NCI-H226 (cell line): ENCODE data around the gene BPIFB4.
A peak's percentile ranks its signal among the peaks of the same experiment; 100 is the strongest.
"Not testable (repeated sequence)": the region's sequence is repeated elsewhere in the genome, so short reads cannot be mapped to it uniquely, and the experiment has no call there.

ENCODE experiments used
- DNase-seq: peaks from one replicate; pipeline ENCODE4 v3.0.0-alpha.2; 2015

The BPIFB4 gene

DNA sequence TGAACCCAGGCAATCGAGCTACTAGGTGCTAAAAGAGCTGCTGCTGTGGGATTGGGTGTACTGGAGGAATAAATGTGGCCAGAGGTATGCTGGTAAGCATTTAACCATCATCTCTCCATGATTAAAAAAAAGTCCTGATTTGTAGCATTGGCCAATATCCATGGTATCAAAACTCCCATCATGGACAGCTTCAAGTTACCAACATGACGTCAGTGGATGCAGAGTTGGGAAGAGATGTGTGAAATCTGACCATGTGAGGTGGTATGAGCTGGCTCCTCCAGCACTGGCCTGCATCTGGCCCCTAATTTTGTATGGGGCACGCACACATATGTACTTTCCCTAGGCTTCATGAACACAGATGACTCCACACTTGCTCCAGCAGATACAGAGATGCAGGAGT, 11.7 kb downstream of the BPIFB4 start:
- DNase-seq: no peak

DNA sequence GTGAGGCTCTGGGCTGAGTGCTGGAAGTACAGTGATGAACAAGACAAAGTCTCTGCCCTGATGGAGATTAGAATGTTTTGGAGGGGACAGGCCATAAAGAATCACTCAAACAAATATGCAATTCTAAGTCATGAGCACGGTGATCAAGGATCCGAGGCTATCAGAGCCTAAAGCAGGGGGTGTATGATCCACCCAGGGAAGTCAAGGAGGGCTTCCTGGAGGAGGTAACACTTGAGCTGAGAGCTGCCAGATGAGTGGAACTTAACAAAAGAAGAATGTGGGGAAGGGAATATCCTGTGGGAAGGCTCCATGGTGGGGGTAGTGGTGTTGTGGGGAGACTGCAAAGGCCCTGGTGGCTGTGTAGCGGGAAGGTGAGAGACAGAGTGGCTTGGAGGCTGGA, 12.2 kb downstream of the BPIFB4 start:
- no peak for DNase-seq

DNA sequence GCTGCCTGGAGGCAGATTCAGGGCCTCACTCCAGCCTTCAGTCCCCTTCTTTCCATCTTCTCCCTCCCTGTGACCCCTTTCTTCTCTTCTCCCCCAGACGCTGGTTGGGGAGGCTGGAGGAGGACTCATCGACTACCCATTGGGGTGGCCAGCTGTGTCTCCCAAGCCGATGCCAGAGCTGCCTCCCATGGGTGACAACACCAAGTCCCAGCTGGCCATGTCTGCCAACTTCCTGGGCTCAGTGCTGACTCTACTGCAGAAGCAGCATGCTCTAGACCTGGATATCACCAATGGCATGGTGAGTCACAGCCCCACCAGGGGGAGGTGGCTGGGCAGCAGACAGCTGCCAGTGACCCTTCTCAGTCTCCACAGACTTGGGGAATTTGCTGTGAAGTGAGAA, 12.9 kb downstream of the BPIFB4 start:
- no peak for DNase-seq

DNA sequence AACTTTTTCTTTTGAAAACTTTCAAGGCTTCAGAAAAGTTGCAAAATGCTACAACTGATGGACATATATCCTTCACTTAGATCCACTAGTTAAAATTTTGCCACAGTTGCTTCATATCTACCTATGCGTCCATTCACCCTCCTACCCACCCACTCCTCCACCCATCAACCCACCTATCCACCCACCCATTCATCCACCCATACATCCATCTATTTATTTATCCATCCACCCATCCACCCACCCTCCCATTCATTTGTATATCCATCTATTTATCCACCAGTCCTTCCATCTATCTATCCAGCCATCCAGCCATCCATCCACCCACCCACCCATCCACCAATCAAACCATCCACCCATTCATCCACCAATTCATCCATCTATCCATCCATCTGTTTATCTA, 13.6 kb downstream of the BPIFB4 start:
- no peak for DNase-seq

DNA sequence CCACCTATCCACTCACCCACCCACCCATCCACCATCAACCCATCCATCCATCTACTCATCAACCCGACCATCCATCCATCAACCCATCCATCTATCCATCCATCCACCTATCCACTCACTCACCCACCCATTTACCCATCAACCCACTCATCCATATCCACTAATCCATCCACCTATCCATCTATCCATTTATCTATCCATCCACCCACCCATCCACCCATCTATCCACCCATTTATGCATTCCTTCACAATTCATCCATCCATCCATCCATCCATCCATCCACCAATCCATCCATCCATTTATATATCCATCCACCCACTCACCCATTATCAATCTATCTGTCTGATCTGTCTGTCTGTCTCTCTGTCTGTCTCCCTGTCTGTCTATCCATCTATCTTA, 14.1 kb downstream of the BPIFB4 start:
- no peak for DNase-seq

DNA sequence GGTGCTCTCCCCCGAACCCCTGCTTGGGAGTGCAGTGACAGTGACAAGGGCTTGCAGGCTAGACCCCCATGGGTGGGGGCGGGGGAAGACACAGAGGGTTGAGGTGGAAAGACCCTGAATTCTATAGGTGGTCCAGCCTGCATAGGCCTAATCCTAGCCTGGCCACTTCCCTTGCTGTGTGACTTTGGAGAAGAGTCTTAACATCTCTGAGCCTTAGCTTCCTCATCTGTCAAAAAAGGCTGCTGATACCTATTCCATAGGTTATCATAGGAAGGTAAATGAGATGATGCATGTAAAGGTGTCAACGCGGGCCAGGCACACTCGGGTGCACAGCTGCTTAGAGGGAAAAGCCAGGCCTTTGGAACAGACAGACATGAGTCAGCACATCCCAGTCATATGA, 15.8 kb downstream of the BPIFB4 start:
- no peak for DNase-seq

DNA sequence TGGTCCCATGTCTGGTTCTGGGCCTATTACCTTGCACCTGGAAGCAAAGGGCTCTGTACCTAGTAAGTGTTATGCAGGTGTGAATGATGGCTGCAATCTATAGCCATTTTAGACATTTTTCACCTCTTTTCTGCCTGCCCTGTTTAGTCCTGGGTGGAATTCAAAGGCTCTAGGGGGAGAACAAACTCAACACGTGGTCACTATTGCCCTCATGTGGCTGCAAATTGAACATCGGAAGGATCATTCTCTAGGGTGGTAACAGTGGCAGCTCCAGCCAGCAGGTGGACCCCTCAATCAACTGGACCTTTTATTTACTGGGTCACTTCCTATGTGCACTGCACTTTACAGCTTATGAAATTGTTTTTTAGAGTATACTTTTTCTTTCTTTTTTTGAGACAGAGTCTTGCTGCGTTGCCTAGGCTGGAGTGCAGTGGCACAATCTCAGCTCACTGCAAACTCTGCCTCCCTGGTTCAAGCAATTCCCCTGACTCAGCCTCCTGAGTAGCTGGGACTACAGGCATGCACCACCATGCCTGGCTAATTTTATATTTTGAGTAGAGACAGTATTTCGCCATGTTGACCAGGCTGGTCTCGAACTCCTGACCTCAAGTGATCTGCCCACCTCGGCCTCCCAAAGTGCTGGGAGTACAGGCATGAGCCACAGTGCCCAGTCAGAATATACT, 16.6 kb downstream of the BPIFB4 start:
- peak; percentile 52 for DNase-seq

DNA sequence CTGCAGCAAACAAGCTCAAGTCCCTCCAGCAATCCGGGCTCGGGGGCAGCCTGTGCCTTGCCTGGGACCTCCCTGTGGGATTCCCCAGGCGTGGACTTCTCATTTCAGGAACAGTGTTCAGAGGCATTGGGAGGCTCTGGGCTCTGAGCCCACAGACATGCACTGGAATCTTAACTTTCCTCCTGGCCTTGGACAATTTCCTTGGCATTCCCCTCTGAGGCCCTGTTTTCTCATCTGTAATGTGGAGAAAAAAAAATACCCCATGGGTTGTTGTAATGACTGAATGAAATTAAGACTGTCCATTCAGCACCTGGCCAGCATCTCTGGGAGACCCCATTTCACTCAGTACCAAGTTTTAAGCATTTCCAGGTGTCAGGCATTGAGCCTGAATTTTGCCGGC, 17.6 kb downstream of the BPIFB4 start:
- no peak for DNase-seq

DNA sequence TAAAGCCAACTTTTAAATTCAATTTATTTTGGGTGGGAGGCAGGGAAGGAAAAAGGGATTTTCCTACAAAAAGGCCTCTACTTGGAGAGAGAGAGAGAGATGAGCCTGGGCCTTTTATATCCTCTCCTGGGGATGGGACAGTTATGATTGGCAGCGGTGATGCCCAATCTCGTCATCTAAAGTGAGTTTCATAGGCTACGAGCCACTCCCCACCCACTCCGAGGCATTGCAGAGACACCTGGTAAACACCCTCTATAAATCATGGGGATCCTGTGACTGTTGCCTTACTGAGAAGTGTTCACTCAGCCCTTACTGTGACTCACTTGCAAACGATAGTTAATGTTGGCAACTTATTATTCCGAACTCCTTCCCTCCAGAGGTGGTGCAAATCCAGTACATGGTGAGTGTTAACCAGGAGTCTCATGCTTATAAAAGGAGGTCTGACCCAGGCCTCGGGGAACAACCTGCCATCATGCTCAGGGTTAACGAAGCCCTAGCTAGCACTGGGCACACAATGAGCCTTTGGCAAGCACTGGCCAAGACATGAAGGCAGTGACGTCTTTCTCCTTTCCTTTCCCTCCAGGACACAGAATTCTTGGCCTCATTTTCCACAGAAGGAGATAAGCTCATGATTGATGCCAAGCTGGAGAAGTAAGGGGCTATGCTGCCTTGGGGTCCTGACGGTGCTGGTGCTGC, 20.5 kb downstream of the BPIFB4 start:
- DNase-seq: no peak

DNA sequence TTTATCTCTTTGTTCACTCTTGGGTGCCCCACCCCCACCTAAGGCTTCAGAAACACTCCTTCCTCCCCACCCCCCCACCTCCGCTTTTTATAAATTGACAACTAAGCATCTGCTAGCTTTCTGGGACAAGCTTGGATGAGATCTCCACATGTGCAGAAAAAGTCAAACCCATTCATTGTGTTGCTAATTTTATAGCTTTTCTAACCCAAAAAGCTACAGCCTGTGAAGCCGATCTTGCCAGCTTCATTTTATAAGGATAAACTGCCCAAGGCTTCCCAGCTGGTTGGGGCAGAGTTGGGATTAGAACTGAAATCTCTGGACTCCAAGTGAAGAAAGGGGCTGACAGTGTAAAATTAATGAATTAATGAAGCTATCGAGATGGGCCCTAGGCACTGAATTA, 24.1 kb downstream of the BPIFB4 start:
- no peak for DNase-seq

DNA sequence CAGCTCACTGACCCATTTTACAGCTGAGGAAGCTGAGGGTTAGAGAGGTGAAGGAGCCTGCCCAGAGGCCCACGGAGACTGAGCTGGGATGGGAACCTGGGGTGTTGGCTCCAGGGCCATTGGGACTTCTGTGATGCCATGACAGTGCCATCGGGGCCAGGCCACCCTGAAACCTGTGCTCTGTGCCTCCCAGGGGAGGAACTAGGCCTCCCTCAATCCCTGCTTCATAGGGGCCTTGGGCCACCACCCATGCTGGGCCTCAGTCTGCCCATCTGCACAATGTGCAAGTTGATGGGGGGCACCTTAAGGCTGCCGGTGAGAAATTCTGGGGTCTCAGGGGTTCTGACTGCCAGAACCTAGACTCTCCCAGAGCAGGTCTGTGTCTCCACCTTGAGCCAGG, 24.9 kb downstream of the BPIFB4 start:
- DNase-seq: no peak

DNA sequence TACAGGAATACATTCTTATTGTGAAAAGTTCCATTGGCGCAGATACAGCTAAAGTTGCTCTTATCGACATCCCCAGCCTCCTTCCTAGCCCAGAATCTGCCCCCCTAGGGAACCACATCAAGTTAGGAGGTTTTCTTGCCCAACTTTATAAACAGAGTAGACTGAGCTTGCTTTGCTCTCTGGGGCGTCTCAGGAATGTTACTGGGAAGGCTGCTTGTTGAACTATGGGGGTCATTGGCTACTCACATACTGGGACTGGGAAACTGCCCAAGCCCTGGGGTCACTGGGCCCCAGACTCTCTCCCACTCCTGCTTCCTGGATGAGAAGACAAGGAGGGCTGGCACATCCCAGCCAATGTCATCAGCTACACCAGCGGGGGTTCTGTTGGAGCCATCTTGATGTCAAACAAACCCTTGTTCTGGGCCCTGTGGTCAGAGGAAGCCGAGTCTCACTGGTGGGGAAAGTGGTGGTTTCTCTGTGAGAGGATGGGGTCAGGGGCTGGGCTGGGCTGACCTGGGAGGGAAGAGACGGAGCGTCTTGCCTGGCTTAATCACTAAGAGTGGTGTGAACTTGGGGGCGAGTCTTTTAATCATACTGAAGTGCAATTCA, 26.0 kb downstream of the BPIFB4 start:
- DNase-seq: no peak

DNA sequence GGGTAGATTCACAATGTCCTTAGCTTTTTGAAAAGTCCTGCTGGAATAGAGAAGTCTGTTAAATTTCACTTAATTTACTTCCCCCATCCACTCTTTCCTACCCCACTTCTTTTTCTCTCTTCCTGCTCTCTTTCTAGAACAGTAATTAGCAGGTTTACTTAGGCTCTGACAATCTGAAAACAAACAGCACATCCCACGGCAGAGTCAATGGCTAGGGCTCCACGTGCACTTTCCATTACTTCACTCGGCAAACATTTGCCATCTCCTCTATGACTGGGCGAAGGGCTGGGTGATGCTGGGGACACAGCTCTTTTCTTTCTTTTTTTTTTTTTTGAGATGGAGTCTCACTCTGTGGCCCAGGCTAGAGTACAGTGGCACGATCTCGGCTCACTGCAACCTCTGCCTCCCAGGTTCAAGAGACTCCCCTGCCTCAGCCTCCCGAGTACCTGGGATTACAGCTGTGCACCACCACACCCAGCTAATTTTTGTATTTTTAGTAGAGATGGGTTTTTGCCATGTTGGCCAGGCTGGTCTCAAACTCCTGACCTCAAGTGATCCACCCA, 26.7 kb downstream of the BPIFB4 start:
- DNase-seq: not testable (repeated sequence)

DNA sequence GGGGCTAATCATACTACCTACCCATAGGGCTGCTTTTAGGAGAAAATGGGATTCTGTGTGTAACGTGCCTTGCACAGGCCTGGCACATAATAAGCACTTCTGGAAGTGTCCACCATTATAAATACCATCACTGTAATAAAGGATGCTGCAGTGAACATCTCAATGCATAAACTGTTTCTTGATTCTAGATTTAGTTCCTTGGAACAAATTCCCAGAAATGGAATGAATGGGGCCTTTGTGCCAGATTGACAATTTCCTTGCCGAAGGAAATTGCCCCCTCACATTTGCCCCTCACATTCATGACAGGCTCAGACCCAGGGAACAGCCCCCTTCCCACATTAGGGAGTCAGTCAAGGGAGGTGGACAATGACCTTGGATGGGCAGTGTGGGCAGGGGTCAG, 29.2 kb downstream of the BPIFB4 start:
- no peak for DNase-seq

DNA sequence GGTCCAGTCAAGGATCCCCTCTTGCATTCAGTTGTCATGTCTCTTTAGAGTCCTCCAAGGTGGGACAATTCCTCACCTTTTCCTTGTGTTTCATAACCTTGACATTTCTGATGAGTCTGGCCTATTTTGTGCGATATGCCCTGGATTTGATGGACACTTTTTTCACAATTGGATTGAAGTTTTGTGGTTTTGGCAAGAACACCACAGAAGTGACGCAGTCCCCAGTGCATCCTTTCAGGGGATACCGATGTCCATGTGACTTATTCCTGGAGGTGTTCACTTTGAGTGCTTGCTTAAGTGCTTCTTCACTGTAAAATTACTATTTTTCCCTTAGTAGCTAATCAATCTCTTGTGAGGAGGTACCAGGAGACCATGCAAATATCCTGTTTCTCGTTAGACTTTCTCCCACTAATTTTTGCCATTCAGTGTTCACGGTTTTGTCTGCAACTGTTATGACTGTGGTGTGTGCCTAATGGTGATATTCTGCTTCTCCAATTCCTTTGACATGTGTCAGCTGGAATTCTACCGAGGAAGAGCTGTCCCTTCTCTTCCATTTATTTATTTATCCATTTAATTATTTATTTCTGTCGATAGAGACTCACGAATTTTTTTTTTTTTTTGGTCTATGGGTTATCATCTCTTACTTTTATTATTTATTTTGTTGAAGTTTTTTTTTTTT, 30.8 kb downstream of the BPIFB4 start:
- no peak for DNase-seq

DNA sequence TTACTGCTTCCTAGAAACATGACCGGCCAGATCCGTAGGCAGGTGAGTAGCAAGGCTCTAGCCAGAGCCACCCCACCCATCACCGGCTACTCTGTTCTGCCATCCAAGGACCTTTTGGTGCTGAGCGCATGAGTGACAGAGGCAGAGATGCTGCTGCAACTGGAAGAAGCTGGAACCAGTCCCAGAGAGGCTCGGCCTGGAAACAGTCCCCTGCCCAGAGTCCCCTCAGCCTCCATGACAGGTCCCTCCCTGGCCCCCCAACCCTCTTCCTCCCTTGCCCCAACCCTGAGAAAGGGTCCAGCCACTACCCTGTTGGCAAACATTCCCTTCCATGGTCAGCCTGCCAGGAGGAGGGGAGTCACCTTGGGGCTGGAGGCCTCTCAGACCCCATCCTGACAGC, 31.9 kb downstream of the BPIFB4 start:
- no peak for DNase-seq

DNA sequence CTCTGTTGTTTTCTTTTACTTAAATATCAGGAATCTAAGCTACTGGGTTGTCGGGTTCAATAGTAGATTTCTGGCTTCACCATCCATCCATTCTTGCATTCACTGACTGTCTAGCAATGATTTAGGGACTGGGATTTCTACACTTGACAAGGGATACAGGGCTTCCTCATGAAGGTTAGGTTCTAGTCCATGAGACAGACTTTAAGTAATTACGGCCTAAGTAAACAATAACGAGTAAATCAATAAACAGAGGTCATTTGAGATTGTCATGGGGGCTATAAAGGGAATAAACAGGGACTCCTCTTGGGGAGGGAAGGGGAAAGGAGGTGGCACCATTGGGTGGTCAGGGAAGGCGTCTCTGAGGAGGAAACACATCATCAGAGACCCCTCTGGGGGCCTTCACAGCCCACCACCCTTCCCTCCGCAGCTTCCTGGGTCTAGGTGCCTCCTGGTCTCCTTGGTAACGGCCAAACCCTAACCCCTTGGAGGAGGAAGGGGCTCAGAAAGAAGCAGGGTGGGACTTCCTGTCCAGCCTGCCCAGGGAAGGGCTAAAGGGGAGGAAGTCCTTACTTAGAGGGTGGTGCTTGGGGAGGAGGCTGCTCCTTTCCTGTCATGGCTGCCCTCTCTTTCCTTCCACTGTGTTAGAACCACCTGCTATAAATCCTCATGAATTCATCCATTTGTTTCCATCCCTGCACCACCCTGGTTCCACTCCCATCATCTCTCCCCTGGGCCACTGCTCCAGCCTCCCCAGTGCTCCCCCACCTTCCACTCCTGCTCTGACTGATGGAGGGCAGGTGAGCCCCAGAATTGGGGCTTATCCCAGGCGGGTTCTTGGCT, 33.3 kb downstream of the BPIFB4 start:
- DNase-seq: no peak

DNA sequence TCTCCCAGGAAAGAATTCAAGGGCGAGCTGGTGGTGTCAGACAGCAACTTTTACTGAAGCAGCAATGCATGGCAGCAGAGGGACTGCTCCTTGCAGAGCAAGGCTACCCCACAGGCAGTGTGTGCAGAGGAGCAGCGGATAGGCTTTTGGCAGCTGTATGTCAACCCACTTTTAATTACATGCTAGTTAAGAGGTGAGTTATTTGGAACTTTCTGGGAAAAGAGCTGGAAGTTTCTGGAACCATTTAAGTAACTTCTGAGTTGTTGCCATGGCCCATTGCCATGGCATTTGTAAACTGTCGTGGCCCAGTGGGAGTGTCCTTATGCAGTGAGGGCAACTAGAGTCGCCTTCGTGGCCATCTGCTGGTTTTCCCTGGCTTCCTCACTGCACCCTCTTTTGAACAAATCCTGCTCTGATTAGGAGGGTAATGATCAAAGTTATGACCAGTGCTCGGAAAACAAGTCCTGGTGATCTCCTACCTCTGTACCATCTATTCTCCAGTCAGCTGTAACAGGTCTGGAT, 34.0 kb downstream of the BPIFB4 start:
- no peak for DNase-seq

DNA sequence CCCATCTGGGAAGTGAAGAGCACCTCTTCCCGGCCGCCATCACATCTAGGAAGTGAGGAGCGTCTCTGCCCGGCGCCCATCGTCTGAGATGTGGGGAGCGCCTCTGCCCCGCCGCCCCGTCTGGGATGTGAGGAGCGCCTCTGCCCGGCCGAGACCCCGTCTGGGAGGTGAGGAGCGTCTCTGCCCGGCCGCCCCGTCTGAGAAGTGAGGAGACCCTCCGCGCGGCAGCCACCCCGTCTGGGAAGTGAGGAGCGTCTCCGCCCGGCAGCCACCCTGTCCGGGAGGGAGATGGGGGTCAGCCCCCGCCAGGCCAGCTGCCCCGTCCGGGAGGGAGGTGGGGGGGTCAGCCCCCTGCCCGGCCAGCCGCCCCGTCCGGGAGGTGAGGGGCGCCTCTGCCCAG, 36.1 kb downstream of the BPIFB4 start:
- not testable (repeated sequence) for DNase-seq

DNA sequence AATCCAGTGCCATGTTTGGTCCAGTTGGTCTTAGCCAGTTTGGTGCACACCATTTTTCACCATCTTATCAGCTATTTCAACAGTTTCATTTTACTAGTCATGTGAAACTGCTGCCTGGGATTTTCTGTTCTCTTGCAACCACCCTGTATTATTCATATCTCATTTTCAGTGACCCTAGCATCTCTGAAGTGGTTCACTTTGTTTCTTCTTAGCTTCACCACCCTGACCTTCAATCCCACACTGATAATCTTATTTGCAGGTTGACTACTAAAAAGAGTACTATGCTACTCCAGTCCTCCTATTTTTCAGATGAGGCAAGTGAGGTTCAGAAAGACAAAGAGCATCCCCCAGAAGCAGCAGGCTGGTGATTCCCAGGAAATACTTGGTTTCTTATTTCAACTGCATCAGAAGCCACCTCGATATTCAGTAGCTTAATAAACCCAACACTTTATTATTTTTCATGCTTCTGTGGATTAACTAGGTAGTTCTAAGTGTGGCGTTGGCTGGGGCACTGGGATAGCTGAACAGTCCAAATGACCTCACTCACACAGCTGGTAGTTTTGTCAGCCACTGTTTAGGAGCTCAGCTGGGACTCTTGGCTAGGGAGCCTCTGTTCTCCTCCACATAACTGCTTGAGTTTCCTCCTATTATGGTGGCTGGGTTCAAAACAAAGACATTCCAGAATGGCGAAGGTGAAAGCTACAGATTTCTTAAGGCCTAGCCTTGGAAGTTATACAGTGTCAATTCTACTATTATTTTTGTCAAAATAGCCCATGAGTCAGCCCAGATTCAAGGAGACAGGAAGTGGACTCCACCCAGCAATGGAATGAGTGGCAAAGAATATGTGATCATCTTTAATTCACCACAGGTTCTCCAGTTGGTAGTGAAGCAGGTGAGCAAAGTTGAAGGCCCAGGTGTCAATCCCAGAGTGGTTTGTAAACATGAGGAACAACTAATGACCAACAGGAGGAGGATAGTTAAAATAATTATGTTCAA, 40.6 kb downstream of the BPIFB4 start:
- peak; percentile 22 for DNase-seq

DNA sequence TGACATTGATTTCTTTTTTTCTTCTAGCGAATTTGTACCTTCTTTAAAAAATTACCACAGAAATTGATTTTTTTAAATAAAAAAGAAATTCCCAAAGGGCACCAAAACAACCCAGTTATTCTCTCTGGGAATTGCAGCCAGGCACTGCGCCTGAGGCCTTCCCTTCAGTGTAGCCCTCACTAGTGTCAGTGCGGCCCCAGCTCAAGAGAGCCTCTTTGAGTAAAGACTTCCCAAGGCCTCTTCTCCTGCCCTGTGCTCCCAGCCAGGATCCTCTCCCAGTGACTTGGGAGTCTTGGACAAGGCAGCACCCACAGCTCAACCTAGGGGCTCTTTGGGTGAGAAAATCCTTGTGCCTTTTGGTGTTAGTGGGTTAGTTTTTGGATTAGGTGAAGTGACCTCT, 41.5 kb downstream of the BPIFB4 start:
- DNase-seq: no peak
